OCI-LY1 (cell line): ENCODE data around the gene RALGAPB.

Experiments used
- H2AFZ ChIP-seq: fragments of 200-600 bp; sonication (generic), shearing (Covaris generic); 2 replicates; pipeline ENCODE4 v1.6.0; 2014; ENCODE audit warnings: antibody characterized with exemption, mild to moderate bottlenecking, low read length
- H3F3A ChIP-seq: fragments of 200-600 bp; sonication (generic), shearing (Covaris generic); 2 replicates; pipeline ENCODE4 v1.6.0; 2014; ENCODE audit warnings: mild to moderate bottlenecking, antibody characterized with exemption, low read length, moderate library complexity; ENCODE audit not compliant: insufficient read depth
- H3K27ac ChIP-seq: fragments of 200-600 bp; sonication (generic); 2 replicates; pipeline ENCODE4 v1.5.1; 2014; ENCODE audit warnings: low read length, mixed run types, mild to moderate bottlenecking, low read depth; ENCODE audit not compliant: poor library complexity, severe bottlenecking
- H3K27me3 ChIP-seq: fragments of 200-600 bp; sonication (generic); 2 replicates; pipeline ENCODE4 v1.6.0; 2014; ENCODE audit warnings: antibody characterized with exemption, mild to moderate bottlenecking, low read length, moderate library complexity; ENCODE audit not compliant: insufficient read depth
- H3K36me3 ChIP-seq: fragments of 200-600 bp; sonication (generic); 2 replicates; pipeline ENCODE4 v1.6.1; 2014; ENCODE audit warnings: mild to moderate bottlenecking, antibody characterized with exemption, low read length, moderate library complexity, mixed read lengths; ENCODE audit not compliant: insufficient read depth
- H3K4me1 ChIP-seq: fragments of 200-600 bp; sonication (generic); 2 replicates; pipeline ENCODE4 v1.5.1; 2014; ENCODE audit warnings: mild to moderate bottlenecking, low read length, moderate library complexity; ENCODE audit not compliant: insufficient read depth, severe bottlenecking
- H3K4me2 ChIP-seq: fragments of 200-600 bp; sonication (generic), shearing (Covaris generic); 2 replicates; pipeline ENCODE4 v1.6.1; 2014; ENCODE audit warnings: low read length
- H3K4me3 ChIP-seq: fragments of 200-600 bp; sonication (generic); 2 replicates; pipeline ENCODE4 v1.5.1; 2014; ENCODE audit warnings: low read length, low read depth, mild to moderate bottlenecking, mixed read lengths; ENCODE audit not compliant: poor library complexity, severe bottlenecking
- H3K79me2 ChIP-seq: fragments of 200-600 bp; shearing (Covaris generic); 2 replicates; pipeline ENCODE4 v1.6.1; 2016; ENCODE audit warnings: mixed run types, low read length, mixed read lengths; ENCODE audit not compliant: insufficient read depth
- H3K9ac ChIP-seq: fragments of 200-600 bp; sonication (generic), shearing (Covaris generic); 2 replicates; pipeline ENCODE4 v1.6.1; 2014; ENCODE audit warnings: mild to moderate bottlenecking, low read length, mixed read lengths
- H3K9me2 ChIP-seq: fragments of 200-600 bp; sonication (generic), shearing (Covaris generic); 2 replicates; pipeline ENCODE4 v1.6.1; 2014; ENCODE audit warnings: low read depth, mild to moderate bottlenecking, low read length, mixed read lengths
- H3K9me3 ChIP-seq: fragments of 200-600 bp; shearing (Covaris generic); 2 replicates; pipeline ENCODE4 v1.6.1; 2014; ENCODE audit warnings: low read length, mixed read lengths
- H4K20me1 ChIP-seq: fragments of 200-600 bp; sonication (generic), shearing (Covaris generic); 2 replicates; pipeline ENCODE4 v1.6.0; 2016; ENCODE audit warnings: mild to moderate bottlenecking, low read length; ENCODE audit not compliant: insufficient read depth
- EZH2 ChIP-seq: fragments of 200-600 bp; sonication (generic), shearing (Covaris generic); IDR thresholded peaks from 2 replicates; pipeline ENCODE4 v1.8.0; 2017; ENCODE audit warnings: borderline replicate concordance, mixed run types, mild to moderate bottlenecking, antibody characterized with exemption, low read length, moderate library complexity, mixed read lengths
- TF ChIP-seq, protein P1 (sequence below): fragments of 200-600 bp; sonication (generic), shearing (Covaris generic); IDR thresholded peaks from 2 replicates; pipeline ENCODE4 v1.5.1; 2017; ENCODE audit warnings: mild to moderate bottlenecking, antibody characterized with exemption, low read length, moderate library complexity, mixed read lengths

The RALGAPB gene

DNA sequence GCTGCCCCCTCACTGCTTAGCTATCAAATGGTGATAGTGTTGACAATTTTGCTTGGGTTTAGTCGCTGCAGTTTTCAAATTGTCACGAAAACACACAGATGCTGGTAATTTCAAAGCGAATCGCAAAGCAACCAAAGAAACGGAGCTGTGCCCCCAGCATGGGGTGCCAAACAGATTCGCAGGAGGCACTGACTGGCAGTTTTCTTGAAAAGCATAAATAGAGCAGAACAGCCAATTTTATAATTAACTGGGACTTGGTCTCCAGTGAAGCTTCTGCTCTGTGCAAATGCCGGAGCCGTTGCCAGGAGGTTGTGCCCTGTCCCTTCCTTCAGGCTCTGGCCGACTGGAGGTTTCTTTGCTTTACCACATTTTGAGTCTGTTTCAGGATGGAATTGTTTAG, 147.8 kb downstream of the RALGAPB start:
- TF ChIP-seq EZH2: no peak
- TF ChIP-seq, protein P1, sequence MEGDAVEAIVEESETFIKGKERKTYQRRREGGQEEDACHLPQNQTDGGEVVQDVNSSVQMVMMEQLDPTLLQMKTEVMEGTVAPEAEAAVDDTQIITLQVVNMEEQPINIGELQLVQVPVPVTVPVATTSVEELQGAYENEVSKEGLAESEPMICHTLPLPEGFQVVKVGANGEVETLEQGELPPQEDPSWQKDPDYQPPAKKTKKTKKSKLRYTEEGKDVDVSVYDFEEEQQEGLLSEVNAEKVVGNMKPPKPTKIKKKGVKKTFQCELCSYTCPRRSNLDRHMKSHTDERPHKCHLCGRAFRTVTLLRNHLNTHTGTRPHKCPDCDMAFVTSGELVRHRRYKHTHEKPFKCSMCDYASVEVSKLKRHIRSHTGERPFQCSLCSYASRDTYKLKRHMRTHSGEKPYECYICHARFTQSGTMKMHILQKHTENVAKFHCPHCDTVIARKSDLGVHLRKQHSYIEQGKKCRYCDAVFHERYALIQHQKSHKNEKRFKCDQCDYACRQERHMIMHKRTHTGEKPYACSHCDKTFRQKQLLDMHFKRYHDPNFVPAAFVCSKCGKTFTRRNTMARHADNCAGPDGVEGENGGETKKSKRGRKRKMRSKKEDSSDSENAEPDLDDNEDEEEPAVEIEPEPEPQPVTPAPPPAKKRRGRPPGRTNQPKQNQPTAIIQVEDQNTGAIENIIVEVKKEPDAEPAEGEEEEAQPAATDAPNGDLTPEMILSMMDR: no peak
- H3K4me2 ChIP-seq: no peak overlapping the region
- H3K27me3 ChIP-seq: 0 out of 2 replicates have a peak, but pooled peaks cover 3% of the 10 kb centered on the region
- no peaks in the 10 kb centered on the region for H4K20me1 ChIP-seq
- H3K9ac ChIP-seq: no peak overlapping the region
- H3K79me2 ChIP-seq: no peaks in the 10 kb centered on the region
- no peaks in the 10 kb centered on the region for H3K36me3 ChIP-seq
- no peak overlapping the region for H3K27ac ChIP-seq
- no peak overlapping the region for H2AFZ ChIP-seq
- no peaks in the 10 kb centered on the region for H3K4me1 ChIP-seq
- H3K4me3 ChIP-seq: no peak overlapping the region
- no peaks in the 10 kb centered on the region for H3K9me2 ChIP-seq
- H3F3A ChIP-seq: no peaks in the 10 kb centered on the region
- no peaks in the 10 kb centered on the region for H3K9me3 ChIP-seq

DNA sequence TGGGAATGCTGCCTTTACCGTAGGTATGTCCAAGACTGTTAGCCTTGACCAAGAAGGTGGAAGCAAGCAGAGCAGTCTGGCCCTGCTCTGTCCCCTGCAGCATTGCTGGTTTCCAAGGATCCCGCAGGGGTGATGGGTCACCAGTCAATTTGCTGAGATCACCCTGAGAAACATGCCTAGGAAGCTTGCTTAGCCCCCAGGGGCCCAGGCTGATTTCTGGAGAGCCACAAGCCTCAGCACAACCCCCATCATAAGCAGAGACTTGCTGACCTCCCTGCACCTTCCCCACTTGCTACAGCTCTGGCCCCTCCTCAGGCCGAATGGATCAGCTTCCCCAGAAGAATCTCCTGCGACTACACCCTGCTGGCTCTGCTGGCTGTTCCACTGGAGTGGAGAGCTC, 150.4 kb downstream of the RALGAPB start:
- Histone ChIP-seq H3K79me2 (no peaks in the 10 kb centered on the region), H3K4me2 (no peak overlapping the region), H3K27me3 (0 out of 2 replicates have a peak, but pooled peaks cover 3% of the 10 kb centered on the region), H4K20me1 (no peaks in the 10 kb centered on the region), H3K9me3 (no peaks in the 10 kb centered on the region), H3F3A (no peaks in the 10 kb centered on the region), H3K27ac (no peak overlapping the region), H2AFZ (no peak overlapping the region), H3K9ac (no peak overlapping the region), H3K4me3 (no peak overlapping the region), H3K9me2 (no peaks in the 10 kb centered on the region), H3K36me3 (no peaks in the 10 kb centered on the region), H3K4me1 (no peaks in the 10 kb centered on the region)
- TF ChIP-seq, protein P1: no peak
- TF ChIP-seq EZH2: no peak

DNA sequence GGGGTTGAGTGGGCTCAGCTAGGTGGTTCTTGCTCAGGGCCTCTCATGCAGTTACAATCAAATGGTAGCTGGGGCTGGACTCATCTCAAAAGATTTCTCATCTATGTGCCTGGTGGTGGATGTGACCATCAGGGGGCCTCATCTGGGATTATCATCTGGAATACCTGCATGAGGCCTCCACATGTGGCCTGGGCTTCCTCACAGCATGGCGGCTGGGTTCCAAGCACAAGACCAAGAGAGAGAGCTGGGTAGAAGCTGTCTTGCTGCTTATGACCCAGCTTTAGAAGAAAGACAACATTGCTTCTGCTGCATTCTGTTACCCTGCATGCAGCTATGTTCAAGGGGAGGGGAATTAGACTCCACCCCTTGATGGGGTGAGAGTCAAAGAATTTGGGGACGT, 151.4 kb downstream of the RALGAPB start:
- Histone ChIP-seq H4K20me1 (no peaks in the 10 kb centered on the region), H3K79me2 (no peaks in the 10 kb centered on the region), H3K9ac (no peak overlapping the region), H3K9me2 (no peaks in the 10 kb centered on the region), H3K4me1 (no peaks in the 10 kb centered on the region), H3K27me3 (0 out of 2 replicates have a peak, but pooled peaks cover 3% of the 10 kb centered on the region), H3K9me3 (no peaks in the 10 kb centered on the region), H2AFZ (no peak overlapping the region), H3K36me3 (no peaks in the 10 kb centered on the region), H3K4me2 (no peak overlapping the region), H3F3A (no peaks in the 10 kb centered on the region), H3K4me3 (no peak overlapping the region), H3K27ac (no peak overlapping the region)
- TF ChIP-seq, protein P1: no peak
- TF ChIP-seq EZH2: no peak
